Colonic mucosa (tissue), 4 donors: Measurements from ENCODE around the gene PRKCQ. TPM values are rescaled to one million over a fixed set of nuclear protein-coding genes. Genes with fewer than 3 reads are reported as not detected.

Experiments
- DNase-seq: peaks from one replicate; pipeline ENCODE4 v3.0.0-alpha.2; 2020
- H3K27ac ChIP-seq: fragments of 200-600 bp; one replicate; pipeline ENCODE4 v1.8.0; 2021
- H3K27me3 ChIP-seq: fragments of 200-600 bp; one replicate; pipeline ENCODE4 v1.8.0; 2021
- H3K36me3 ChIP-seq: fragments of 200-600 bp; one replicate; pipeline ENCODE4 v1.8.0; 2021
- H3K4me1 ChIP-seq: fragments of 200-600 bp; one replicate; pipeline ENCODE4 v1.8.0; 2021; ENCODE audit warnings: mild to moderate bottlenecking
- H3K4me3 ChIP-seq: fragments of 200-600 bp; one replicate; pipeline ENCODE4 v1.8.0; 2021
- H3K9ac ChIP-seq, 2 donors: one replicate each; pipeline ENCODE4 v1.7.0; 2013; ENCODE audit warnings: control low read depth in 2 of 2, low read depth in 2 of 2, low read length in 2 of 2
- H3K9me3 ChIP-seq: fragments of 200-600 bp; one replicate; pipeline ENCODE4 v1.8.0; 2021
- CTCF ChIP-seq: fragments of 200-600 bp; IDR thresholded peaks from one replicate; pipeline ENCODE4 v1.8.0; 2022; ENCODE audit warnings: antibody characterized with exemption, mild to moderate bottlenecking
- intact Hi-C: fragments of 100-400 bp; cut with DNase I; formaldehyde crosslinking; loops from one replicate; pipeline ENCODE4 v1.14.1; 2022
- total RNA-seq, 2 donors: library from RNA; stranded (reverse); fragmentation: NEBNext Ultra II Directional in 1 of 2; extraction: Animal tissue kit (Norgen Biotek cat#: 25700) in 1 of 2; gene quantifications; one replicate each; pipeline ENCODE4 v1.2.1, GENCODE V29; 2021
- donor health status: healthy.
- donor health status: DM: no; HTN: no; CAD: no.
- donor health status: DM: no; HTN: no; CAD: no.

Gene PRKCQ
- total RNA-seq, 2 donors from 2014 or later, result 0.93 to 0.94 TPM

DNA sequence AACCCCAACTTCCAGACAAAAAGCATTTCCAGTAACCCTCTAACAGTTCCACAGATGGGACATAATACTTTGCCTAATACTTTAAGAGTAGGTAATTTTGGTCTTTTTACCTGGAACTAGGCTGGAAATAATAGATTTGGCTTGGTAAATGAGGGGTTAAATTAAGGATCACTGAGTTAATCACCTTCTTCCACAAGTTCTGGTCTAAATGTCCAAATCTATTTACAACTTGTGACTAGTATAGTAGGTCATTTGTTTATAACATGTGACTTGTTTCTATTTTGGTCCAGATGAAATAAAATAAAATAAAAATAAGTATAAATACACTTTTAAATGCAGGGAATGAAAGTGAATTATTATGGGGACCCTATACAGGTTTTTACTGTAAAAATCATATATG lies 80.1 kb downstream of the PRKCQ start:
- Histone ChIP-seq H3K36me3 (no peaks in the 10 kb centered on the region), H3K27ac (no peak overlapping the region), H3K9me3 (no peaks in the 10 kb centered on the region), H3K4me3 (no peak overlapping the region), H3K9ac (no peak overlapping the region), H3K27me3 (no peaks in the 10 kb centered on the region), H3K4me1 (no peaks in the 10 kb centered on the region)
- intact Hi-C loops, result no loop called here
- no peak for TF ChIP-seq CTCF
- DNase-seq, result no peak

DNA sequence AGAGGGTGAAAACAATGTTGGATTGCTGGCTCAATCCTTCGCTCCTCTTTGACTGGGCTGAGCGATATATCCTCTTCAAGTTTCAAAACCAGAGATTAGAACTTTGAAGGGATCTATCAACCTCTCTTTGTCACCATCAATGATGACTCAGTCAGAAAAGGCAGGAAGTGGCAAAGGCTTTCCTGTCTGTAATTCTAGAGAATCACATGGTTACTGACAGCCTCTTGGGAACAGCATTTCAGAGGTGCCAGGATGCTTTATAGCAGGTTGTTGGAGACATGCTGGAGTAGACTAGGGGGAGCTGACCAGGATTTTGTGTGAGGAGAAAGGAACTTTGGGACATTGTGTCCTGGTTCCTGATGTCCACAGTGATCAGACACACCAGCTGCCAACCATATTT lies 81.3 kb downstream of the PRKCQ start:
- no peak for TF ChIP-seq CTCF
- Histone ChIP-seq H3K27me3 (no peaks in the 10 kb centered on the region), H3K4me1 (no peaks in the 10 kb centered on the region), H3K4me3 (no peak overlapping the region), H3K9me3 (no peaks in the 10 kb centered on the region), H3K9ac (no peak overlapping the region), H3K27ac (no peak overlapping the region), H3K36me3 (no peaks in the 10 kb centered on the region)
- intact Hi-C loops, result no loop called here
- no peak for DNase-seq

DNA sequence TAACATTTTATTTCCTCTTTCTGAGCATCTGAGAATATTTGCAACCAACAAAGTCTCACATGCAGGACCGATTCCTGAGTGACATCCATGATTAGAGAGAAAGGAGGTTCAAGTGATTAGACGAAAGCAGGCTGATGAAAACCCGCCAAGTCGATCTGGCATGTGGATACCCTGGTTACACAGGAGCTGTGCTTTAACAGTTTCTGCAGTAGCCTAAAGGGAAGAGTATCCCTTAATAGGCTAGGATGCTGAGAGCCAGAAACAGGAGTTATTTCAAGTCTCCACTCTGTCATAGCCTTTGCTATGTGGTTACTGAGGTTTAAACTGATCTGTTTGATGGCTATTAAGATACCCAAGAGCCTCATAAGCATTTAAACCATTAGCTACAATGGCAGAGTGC lies 82.5 kb downstream of the PRKCQ start:
- H3K27me3 ChIP-seq, result no peaks in the 10 kb centered on the region
- H3K27ac ChIP-seq, result no peak overlapping the region
- H3K9ac ChIP-seq, result no peak overlapping the region
- H3K9me3 ChIP-seq, result no peaks in the 10 kb centered on the region
- TF ChIP-seq CTCF, result no peak
- no peak overlapping the region for H3K4me3 ChIP-seq
- no peaks in the 10 kb centered on the region for H3K4me1 ChIP-seq
- DNase-seq, result no peak
- intact Hi-C loops, result no loop called here
- H3K36me3 ChIP-seq, result no peaks in the 10 kb centered on the region

DNA sequence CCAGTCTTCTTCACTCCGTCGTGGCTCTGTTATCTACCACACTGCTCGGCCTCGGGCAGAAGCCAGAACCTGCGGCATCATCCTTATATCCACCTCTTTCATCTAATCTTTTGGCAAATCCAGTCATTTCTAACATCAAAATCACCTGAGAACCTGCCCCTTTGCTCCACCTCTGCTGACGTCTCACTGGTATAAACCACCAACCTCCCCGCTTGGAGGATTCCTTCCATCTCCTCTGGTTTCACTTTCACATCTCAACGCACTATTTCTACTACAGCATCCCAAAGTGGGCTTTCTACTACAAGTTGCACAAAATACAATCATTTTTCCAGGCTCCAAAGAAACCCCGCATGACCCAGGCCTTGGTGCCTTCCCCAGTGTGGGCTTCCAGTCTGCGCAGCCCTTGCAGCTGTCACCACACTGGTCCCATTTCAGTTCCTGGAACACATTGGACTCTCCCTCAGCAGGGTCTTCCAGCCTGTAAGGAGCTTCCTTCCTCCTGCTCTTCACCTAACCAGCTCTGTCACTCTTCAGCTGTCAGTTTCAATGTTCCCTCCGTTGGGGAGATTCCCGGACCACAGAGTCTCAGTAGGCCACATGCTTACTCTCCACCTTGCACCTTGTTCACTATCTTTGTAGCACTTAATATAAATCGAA lies 85.0 kb downstream of the PRKCQ start:
- no peak for TF ChIP-seq CTCF
- H3K27ac ChIP-seq, result no peak overlapping the region
- H3K9ac ChIP-seq, result no peak overlapping the region
- no peak for DNase-seq
- intact Hi-C loops, result no loop called here
- H3K36me3 ChIP-seq, result no peaks in the 10 kb centered on the region
- no peaks in the 10 kb centered on the region for H3K27me3 ChIP-seq
- no peak overlapping the region for H3K4me3 ChIP-seq
- no peaks in the 10 kb centered on the region for H3K4me1 ChIP-seq
- H3K9me3 ChIP-seq, result no peaks in the 10 kb centered on the region

GRCh38 chr10:6494442-6494819 lies 85.6 kb downstream of the PRKCQ start:
- no peak for DNase-seq
- no peak for TF ChIP-seq CTCF
- Histone ChIP-seq H3K9ac (no peak overlapping the region), H3K9me3 (no peaks in the 10 kb centered on the region), H3K4me1 (no peaks in the 10 kb centered on the region), H3K36me3 (no peaks in the 10 kb centered on the region), H3K27ac (no peak overlapping the region), H3K4me3 (no peak overlapping the region), H3K27me3 (no peaks in the 10 kb centered on the region)
- intact Hi-C loops, result no loop called here
